IPS DF 6.9 (cell line): ENCODE data around the gene MX1.
A peak's percentile ranks its signal among the peaks of the same experiment; 100 is the strongest.
"Not testable (repeated sequence)": the region's sequence is repeated elsewhere in the genome, so short reads cannot be mapped to it uniquely, and the experiment has no call there.

Source experiments
- DNase-seq: peaks from one replicate; pipeline ENCODE4 v3.0.0-alpha.2; 2013; ENCODE audit warnings: low read depth, low spot score
- H3K27ac ChIP-seq: one replicate; pipeline ENCODE4 v1.5.1; 2013; ENCODE audit warnings: low read length, control low read depth
- H3K27me3 ChIP-seq: 2 replicates; pipeline ENCODE4 v1.6.1; 2013; ENCODE audit warnings: mild to moderate bottlenecking, low read length; ENCODE audit not compliant: control insufficient read depth, insufficient read depth
- H3K36me3 ChIP-seq: 2 replicates; pipeline ENCODE4 v1.6.1; 2013; ENCODE audit warnings: low read length; ENCODE audit not compliant: control insufficient read depth, insufficient read depth
- H3K4me1 ChIP-seq: 2 replicates; pipeline ENCODE4 v1.6.1; 2013; ENCODE audit warnings: low read length; ENCODE audit not compliant: control insufficient read depth, insufficient read depth
- H3K4me3 ChIP-seq: 2 replicates; pipeline ENCODE4 v1.5.1; 2013; ENCODE audit warnings: mild to moderate bottlenecking, low read length
- H3K9me3 ChIP-seq: 2 replicates; pipeline ENCODE4 v1.6.1; 2013; ENCODE audit warnings: low read length, inconsistent platforms; ENCODE audit not compliant: control insufficient read depth, insufficient read depth
- WGBS: extraction: QIAGEN DNeasy Blood & Tissue Kit; methylation state at CpG from one replicate; pipeline ENCODE4 v1.1.7; 2013; ENCODE audit warnings: mixed read lengths, missing lambda C conversion rate; ENCODE audit not compliant: insufficient read length, insufficient coverage; 5-methylcytosine and 5-hydroxymethylcytosine counted together

The MX1 gene

GRCh38 chr21:41406340-41406739 lies 19.7 kb upstream of the MX1 start:
- Histone ChIP-seq H3K27me3 (no peaks in the 10 kb centered on the region), H3K4me3 (no peak overlapping the region), H3K9me3 (peaks cover 2% of the 10 kb centered on the region; the same call in 1 of the 2 replicates), H3K4me1 (no peaks in the 10 kb centered on the region), H3K36me3 (no peaks in the 10 kb centered on the region), H3K27ac (no peak overlapping the region)
- WGBS: no CpG with 5 or more reads among the region's 6 CpGs
- no peak for DNase-seq

- H3K36me3 ChIP-seq: no peaks in the 10 kb centered on the region
- no peak overlapping the region for H3K27ac ChIP-seq
- H3K27me3 ChIP-seq: no peaks in the 10 kb centered on the region
- no CpG with 5 or more reads among the region's 24 CpGs for WGBS
- H3K4me3 ChIP-seq: no peak overlapping the region
- peaks cover 2% of the 10 kb centered on the region; the same call in 1 of the 2 replicates for H3K9me3 ChIP-seq
- no peaks in the 10 kb centered on the region for H3K4me1 ChIP-seq
- DNase-seq: no peak
These were observed 18.2 kb upstream of the MX1 start for GRCh38 chr21:41407541-41408460.

GRCh38 chr21:41410361-41410760 lies 15.7 kb upstream of the MX1 start:
- Histone ChIP-seq H3K4me1 (no peaks in the 10 kb centered on the region), H3K27ac (no peak overlapping the region), H3K36me3 (no peaks in the 10 kb centered on the region), H3K4me3 (no peak overlapping the region), H3K27me3 (no peaks in the 10 kb centered on the region), H3K9me3 (peaks cover 2% of the 10 kb centered on the region; the same call in 1 of the 2 replicates)
- no CpG with 5 or more reads among the region's 1 CpG for WGBS
- no peak for DNase-seq

- Histone ChIP-seq H3K9me3 (peaks cover 2% of the 10 kb centered on the region; the same call in 1 of the 2 replicates), H3K4me3 (no peak overlapping the region), H3K4me1 (no peaks in the 10 kb centered on the region), H3K27me3 (no peaks in the 10 kb centered on the region), H3K27ac (no peak overlapping the region), H3K36me3 (no peaks in the 10 kb centered on the region)
- no CpG with 5 or more reads among the region's 5 CpGs for WGBS
- no peak for DNase-seq
These were observed 15.1 kb upstream of the MX1 start for GRCh38 chr21:41410767-41411448.

- Histone ChIP-seq H3K9me3 (peaks cover 2% of the 10 kb centered on the region; the same call in 1 of the 2 replicates), H3K4me3 (no peak overlapping the region), H3K27ac (no peak overlapping the region), H3K27me3 (no peaks in the 10 kb centered on the region), H3K4me1 (no peaks in the 10 kb centered on the region), H3K36me3 (no peaks in the 10 kb centered on the region)
- no CpG with 5 or more reads among the region's 5 CpGs for WGBS
- DNase-seq: no peak
These were observed 14.5 kb upstream of the MX1 start for GRCh38 chr21:41411449-41412089.

DNA sequence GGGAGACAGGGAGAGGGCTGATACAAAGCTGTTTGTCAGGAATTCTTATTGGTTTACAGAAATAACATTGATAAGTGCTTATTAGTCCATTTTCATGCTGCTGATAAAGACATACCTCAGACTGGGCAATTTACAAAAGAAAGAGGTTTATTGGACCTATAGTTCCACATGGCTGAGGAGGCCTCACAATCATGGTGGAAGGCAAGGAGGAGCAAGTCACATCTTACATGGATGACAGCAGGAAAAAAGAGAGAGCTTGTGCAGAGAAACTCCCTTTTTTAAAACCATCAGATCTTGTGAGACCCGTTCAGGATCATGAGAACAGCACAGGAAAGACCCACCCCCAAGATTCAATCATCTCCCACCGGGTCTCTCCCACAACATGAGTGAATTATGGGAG lies 8.5 kb upstream of the MX1 start:
- not testable (repeated sequence) for H3K27ac ChIP-seq, H3K9me3 ChIP-seq, H3K27me3 ChIP-seq, H3K4me3 ChIP-seq, H3K4me1 ChIP-seq, DNase-seq, H3K36me3 ChIP-seq
- WGBS: no CpG with 5 or more reads among the region's 2 CpGs

GRCh38 chr21:41418393-41418792 lies 7.6 kb upstream of the MX1 start:
- no CpG with 5 or more reads among the region's 6 CpGs for WGBS
- Histone ChIP-seq H3K27ac (no peak overlapping the region), H3K4me1 (peaks cover 2% of the 10 kb centered on the region), H3K9me3 (no peaks in the 10 kb centered on the region), H3K4me3 (no peak overlapping the region), H3K27me3 (no peaks in the 10 kb centered on the region), H3K36me3 (no peaks in the 10 kb centered on the region)
- DNase-seq: no peak

DNA sequence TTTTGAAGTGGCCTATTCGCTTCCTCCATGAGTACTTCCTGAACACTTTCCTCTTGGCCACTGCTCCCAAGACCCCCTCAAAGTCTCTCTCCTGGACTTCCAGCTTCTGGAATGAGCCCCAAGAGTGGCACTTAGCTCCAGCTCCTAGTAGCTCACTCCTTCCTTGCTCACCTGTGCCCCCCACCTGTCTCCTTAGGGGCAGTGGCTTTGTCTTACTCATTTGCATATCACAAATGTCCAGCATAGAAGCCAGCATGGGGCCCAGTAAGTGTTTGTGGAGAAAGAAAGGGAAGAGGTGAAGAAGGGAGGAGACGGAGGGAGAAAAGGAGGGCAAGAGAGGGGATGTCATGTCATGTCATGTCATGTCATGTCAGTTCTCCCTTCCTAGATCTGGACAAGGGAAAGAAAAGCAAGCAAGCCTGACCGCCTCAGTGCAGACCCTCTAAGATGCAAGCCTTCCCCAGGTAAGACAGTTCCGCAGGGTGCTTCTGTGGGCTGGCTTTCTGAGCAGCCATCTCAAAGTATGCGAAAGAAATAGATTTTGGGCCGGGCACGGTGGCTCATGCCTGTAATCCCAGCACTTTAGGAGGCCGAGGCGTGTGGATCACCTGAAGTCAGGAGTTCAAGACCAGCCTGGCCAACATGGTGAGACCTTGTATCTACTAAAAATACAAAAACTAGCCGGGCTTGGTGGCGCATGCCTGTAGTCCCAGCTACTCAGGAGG lies 6.9 kb upstream of the MX1 start:
- no peak overlapping the region for H3K4me3 ChIP-seq
- WGBS: no CpG with 5 or more reads among the region's 11 CpGs
- H3K27ac ChIP-seq: no peak overlapping the region
- no peaks in the 10 kb centered on the region for H3K9me3 ChIP-seq
- DNase-seq: no peak
- peaks cover 2% of the 10 kb centered on the region for H3K4me1 ChIP-seq
- H3K36me3 ChIP-seq: no peaks in the 10 kb centered on the region
- no peaks in the 10 kb centered on the region for H3K27me3 ChIP-seq

DNA sequence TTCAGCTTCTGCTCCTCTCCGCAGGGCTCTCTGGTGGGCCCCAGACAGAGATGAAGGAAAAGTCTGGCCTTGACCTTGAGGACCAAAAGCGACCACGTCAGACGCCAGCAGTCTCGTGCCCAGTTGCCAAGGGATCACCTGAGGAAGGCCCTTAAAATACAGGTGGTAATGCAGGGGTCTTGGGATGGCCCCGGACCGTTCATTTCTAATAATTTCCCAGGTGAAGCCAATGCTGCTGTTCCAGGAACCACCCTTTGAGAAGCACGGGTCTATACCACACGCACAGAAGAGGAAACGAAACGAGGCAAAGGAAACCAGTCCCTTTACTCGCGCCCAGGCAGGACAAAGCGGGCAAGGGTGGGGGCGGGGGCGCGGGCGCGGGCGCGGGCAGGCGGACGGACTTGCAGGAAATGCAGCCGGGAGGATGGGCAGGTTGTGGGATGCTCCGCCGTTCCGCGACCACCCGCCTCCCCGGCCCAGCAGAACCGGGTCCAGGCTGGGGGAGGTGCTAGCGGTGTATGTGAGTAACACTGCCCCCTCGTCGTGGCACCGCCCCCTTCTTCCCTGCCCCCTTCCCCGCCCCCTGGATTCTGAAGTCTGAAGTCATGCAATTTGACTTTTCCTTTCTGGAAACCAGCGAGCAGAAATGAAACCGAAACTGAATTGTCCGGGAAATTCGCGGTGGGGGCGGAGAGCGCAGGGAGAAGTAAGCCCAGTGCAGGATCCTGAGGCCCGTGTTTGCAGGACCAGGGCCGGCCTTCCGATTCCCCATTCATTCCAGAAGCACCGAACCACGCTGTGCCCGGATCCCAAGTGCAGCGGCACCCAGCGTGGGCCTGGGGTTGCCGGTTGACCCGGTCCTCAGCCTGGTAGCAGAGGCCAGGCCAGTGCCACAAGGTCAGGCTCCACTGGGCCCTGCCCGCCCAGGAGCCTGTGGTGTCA lies 5.8 kb upstream of the MX1 start:
- peak; percentile 35 for DNase-seq
- no peaks in the 10 kb centered on the region for H3K9me3 ChIP-seq
- H3K4me3 ChIP-seq: peak overlapping the region; percentile 23; the same call in 1 of the 2 replicates
- H3K36me3 ChIP-seq: no peaks in the 10 kb centered on the region
- H3K27ac ChIP-seq: no peak overlapping the region
- H3K4me1 ChIP-seq: peaks cover 2% of the 10 kb centered on the region
- no CpG with 5 or more reads among the region's 54 CpGs for WGBS
- H3K27me3 ChIP-seq: no peaks in the 10 kb centered on the region
